Mucosa of gallbladder (tissue), 1 donor: Measurements from ENCODE around the gene WFDC1. TPM values are rescaled to one million over a fixed set of nuclear protein-coding genes. Genes with fewer than 3 reads are reported as not detected.

Experiments used
- DNase-seq: peaks from one replicate; pipeline ENCODE4 v3.0.0-alpha.2; 2020; ENCODE audit warnings: low spot score
- total RNA-seq: library from RNA; stranded (reverse); gene quantifications from one replicate; pipeline ENCODE4 v1.2.1, GENCODE V29; 2021
- donor health status: DM: no; HTN: no; CAD: no.

The WFDC1 gene
- total RNA-seq, 1 donor from 2014 or later, result 92.6 TPM

- DNase-seq, result no peak
Observed at GRCh38 chr16:84378099-84378498, 83.4 kb downstream of the WFDC1 start.

- no peak for DNase-seq
Observed at GRCh38 chr16:84378567-84378966, 83.9 kb downstream of the WFDC1 start.

- no peak for DNase-seq
Observed at GRCh38 chr16:84379008-84379708, 84.5 kb downstream of the WFDC1 start.

Other genes with a start within 250 kb of the WFDC1 start
- gene MBTPS1, start 177.9 kb upstream of the WFDC1 start, total RNA-seq, result 87.6 TPM
- gene HSDL1, start 149.7 kb upstream of the WFDC1 start, total RNA-seq, result 16.3 TPM
- 0.46 TPM for gene DNAAF1, start 149.6 kb upstream of the WFDC1 start, total RNA-seq
- gene TAF1C, start 107.8 kb upstream of the WFDC1 start, total RNA-seq, result 56.5 TPM
- gene ADAD2, start 103.7 kb upstream of the WFDC1 start, total RNA-seq, result 0.60 TPM
- not detected for gene KCNG4, start 54.9 kb upstream of the WFDC1 start, total RNA-seq
- gene ATP2C2, start 73.7 kb downstream of the WFDC1 start, total RNA-seq, result 62.8 TPM
- 22.5 TPM for gene MEAK7, start 209.8 kb downstream of the WFDC1 start, total RNA-seq